GM12865 (cell line): ENCODE results near the gene DCTN1.
A peak's percentile ranks its signal among the peaks of the same experiment; 100 is the strongest.

Source experiments
- DNase-seq: peaks from one replicate; pipeline ENCODE4 v3.0.0; 2010; ENCODE audit warnings: low read depth
- H3K4me3 ChIP-seq: 2 replicates; pipeline ENCODE4 v1.5.1; 2011; ENCODE audit warnings: mild to moderate bottlenecking, low read depth, low read length, control low read depth
- CTCF ChIP-seq: IDR thresholded peaks from 2 replicates; pipeline ENCODE4 v1.5.1; 2011; ENCODE audit warnings: low read length, control low read depth, low read depth, inconsistent platforms; ENCODE audit not compliant: insufficient read depth; ENCODE audit errors: missing control alignments

The DCTN1 gene

DNA sequence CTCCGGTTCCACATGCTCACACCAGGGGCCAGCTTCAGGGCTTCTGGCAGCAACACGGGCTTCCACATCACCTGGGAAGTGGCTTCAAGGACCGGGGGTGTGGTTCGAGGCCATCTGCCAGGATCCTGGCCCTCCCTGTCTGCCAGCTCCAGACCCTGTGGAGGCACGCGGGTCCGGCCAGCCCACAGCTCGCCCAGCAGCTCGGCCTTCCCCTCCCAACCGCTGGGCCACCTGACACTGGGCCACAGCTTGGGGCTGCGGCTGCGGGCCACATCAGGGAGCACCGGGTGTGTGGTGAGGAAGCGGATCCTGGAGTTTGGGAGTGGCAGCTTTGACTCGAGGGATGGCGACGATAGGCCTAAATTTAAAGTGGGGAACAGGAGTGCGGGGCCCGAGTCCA, 34.3 kb upstream of the DCTN1 start:
- no peak overlapping the region for H3K4me3 ChIP-seq
- DNase-seq = no peak
- no peak for TF ChIP-seq CTCF

DNA sequence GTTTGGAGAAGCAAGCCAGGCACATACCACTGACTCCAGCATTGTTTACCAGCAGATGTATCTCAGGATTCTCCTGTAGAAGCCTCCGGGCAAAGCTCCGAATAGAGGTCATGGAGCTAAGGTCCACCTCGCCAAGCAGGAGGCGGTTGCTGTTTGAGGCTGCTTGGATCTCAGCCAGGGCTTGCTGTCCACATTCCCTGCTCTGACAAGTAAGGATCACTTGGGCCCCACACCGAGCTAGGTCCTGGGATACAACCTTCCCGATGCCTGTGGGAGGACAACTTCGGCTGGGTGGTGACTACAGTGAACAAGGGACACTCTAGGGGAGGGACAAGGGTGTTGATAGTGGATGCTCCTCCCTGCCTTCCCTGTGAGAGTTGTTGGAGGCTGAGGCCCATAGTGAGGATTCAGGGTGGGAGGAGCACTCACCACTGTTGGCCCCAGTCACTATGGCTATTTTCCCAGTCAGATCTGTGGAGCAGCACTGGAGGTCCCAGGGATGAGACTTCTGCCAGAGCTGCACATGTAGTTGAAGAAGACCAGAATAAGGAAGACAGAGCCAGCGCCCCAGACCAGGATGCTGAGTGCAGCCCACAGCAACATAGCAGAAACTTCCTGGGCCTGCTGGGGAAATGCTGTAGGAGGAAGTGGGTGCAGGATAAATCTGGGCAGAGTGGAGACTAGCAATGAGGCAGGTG, 33.0 kb upstream of the DCTN1 start:
- H3K4me3 ChIP-seq = no peak overlapping the region
- DNase-seq = no peak
- no peak for TF ChIP-seq CTCF

GRCh38 chr2:74407682-74408081, 27.6 kb upstream of the DCTN1 start:
- no peak for DNase-seq
- no peak for TF ChIP-seq CTCF
- H3K4me3 ChIP-seq = no peak overlapping the region

DNA sequence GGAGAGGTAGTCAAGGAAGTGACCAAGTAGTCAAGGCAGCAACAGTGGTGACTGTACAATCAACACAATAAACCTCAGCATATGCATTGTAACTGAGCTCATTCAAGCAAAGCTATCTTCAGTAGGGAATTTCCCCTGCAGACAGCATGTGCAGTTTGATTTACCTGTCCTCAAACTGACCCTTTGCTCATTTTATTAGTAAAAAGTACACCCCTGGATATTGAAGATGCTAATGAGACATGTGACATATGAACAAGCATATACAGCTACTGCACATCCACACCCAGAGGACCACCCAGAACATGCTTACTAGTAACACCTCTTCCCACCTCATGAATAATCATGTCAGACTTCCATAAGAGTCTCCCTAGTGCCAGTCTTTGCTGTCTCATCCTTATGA, 25.9 kb upstream of the DCTN1 start:
- TF ChIP-seq CTCF = no peak
- peak; percentile 63 for DNase-seq

DNA sequence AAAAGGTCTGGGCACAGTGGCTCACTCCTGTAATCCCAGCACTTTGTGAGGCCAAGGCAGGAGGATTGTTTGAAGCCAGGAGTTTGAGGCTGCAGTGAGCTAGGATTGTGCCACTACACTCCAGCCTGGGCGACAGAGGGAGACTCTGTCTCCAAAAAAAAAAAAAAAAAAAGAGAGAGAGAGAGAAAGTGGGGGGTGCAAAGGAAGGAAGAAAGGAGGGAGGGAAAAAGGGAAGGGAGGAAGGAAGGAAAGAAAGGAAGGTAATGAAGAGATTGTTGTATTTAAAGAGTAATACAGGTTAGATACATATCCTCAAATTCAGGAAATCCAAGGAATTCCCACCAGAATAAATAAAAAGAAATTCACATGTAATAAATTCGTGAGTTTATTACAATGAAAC, 21.8 kb upstream of the DCTN1 start:
- no peak for TF ChIP-seq CTCF
- no peak for DNase-seq

More for the DNA sequence above, 25.9 kb upstream of the DCTN1 start:
- H3K4me3 ChIP-seq = no peak overlapping the region

DNA sequence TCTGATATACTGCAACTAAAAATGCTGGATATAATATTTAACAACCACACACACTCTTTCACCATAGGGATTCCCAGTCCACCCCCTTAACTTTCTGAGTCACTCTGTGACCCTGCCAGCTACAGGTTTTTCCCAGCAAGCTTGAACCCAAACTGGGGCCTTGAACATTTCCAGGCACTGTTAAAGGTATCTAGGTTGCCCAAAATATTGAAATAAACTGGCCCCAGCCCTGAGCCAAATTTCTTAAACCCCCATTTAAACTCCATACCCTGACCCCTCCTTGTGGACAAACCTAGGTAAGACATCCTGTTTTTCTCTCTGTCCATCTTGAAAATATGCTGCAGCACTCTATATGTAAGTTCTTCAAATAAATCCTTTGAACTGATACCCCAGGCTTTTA, 19.7 kb upstream of the DCTN1 start:
- peak; percentile 63 for TF ChIP-seq CTCF
- peak; percentile 67 for DNase-seq
- no peak overlapping the region for H3K4me3 ChIP-seq

More for the DNA sequence above, 21.8 kb upstream of the DCTN1 start:
- no peak overlapping the region for H3K4me3 ChIP-seq

GRCh38 chr2:74396149-74396548, 16.0 kb upstream of the DCTN1 start:
- no peak for DNase-seq

More at GRCh38 chr2:74396149-74396548, 16.0 kb upstream of the DCTN1 start:
- TF ChIP-seq CTCF = no peak
- no peak overlapping the region for H3K4me3 ChIP-seq
